GM04504 (cell line): ENCODE measurements around the gene ALOX12B.

Source experiments
- DNase-seq: peaks from one replicate; pipeline ENCODE4 v3.0.0-alpha.2; 2012; ENCODE audit warnings: low read depth

The ALOX12B gene

GRCh38 chr17:8087075-8087951, at the start of gene ALOX12B:
ALOX12B (minus strand) TSS chr17:8087716; CDS start chr17:8087442, 274 bp downstream.
- no peak for DNase-seq

GRCh38 chr17:8133941-8134340, 46.4 kb upstream of the ALOX12B start:
- no peak for DNase-seq

GRCh38 chr17:8133399-8133798, 45.9 kb upstream of the ALOX12B start:
- no peak for DNase-seq

GRCh38 chr17:8131844-8132441, 44.4 kb upstream of the ALOX12B start:
- no peak for DNase-seq

GRCh38 chr17:8128125-8128784, 40.7 kb upstream of the ALOX12B start:
- no peak for DNase-seq

- no peak for DNase-seq
These were observed 39.1 kb upstream of the ALOX12B start for GRCh38 chr17:8126491-8127066.

- DNase-seq: no peak
These were observed 38.5 kb upstream of the ALOX12B start for GRCh38 chr17:8125947-8126490.

GRCh38 chr17:8125154-8125946, 37.8 kb upstream of the ALOX12B start:
- no peak for DNase-seq

GRCh38 chr17:8124350-8125153, 37.0 kb upstream of the ALOX12B start:
- DNase-seq: no peak

- DNase-seq: no peak
These were observed 36.3 kb upstream of the ALOX12B start, which contains the start of gene HES7 for GRCh38 chr17:8123695-8124349. HES7 (minus strand) TSS chr17:8124106; CDS start chr17:8124084, 22 bp downstream.

GRCh38 chr17:8122924-8123694, 35.6 kb upstream of the ALOX12B start:
- no peak for DNase-seq

- no peak for DNase-seq
These were observed 35.0 kb upstream of the ALOX12B start for GRCh38 chr17:8122422-8122923.

- no peak for DNase-seq
These were observed 34.3 kb upstream of the ALOX12B start for GRCh38 chr17:8121681-8122421.

- DNase-seq: no peak
These were observed 33.8 kb upstream of the ALOX12B start for GRCh38 chr17:8121407-8121680.

- no peak for DNase-seq
These were observed 33.2 kb upstream of the ALOX12B start for GRCh38 chr17:8120520-8121406.

- peak; percentile 76 for DNase-seq
These were observed 32.3 kb upstream of the ALOX12B start for GRCh38 chr17:8119581-8120519.
